ENCODE results near the gene PCDH9. TPM values are rescaled to one million over a fixed set of nuclear protein-coding genes. Genes with fewer than 3 reads are reported as not detected.

The PCDH9 gene
- total and polyA plus RNA-seq, 2 of the 4 experiments (the other 2 are of a cell fraction) = 2.2 to 10.2 TPM

- no peak overlapping the region for H2AK9ac ChIP-seq (replicated peaks; ENCODE audit: low read depth, low read length, poor library complexity)
- no peak overlapping the region for H3K56ac ChIP-seq (ENCODE audit: extremely low read depth, insufficient read depth, low read length)
- H4K20me1 ChIP-seq (ENCODE audit: insufficient read depth, low read length) = no peaks in the 10 kb centered on the region
- TF ChIP-seq USF2 (IDR thresholded peaks at IDR 0.05; ENCODE audit: low read depth, low read length) = no peak
- no peak for TF ChIP-seq SMC3 (IDR thresholded peaks at IDR 0.05; ENCODE audit: low read depth, low read length)
- TF ChIP-seq POLR2A (IDR thresholded peaks at IDR 0.05; ENCODE audit: low read depth, low read length) = no peak
- TF ChIP-seq BHLHE40 (IDR thresholded peaks at IDR 0.05; ENCODE audit: low read depth, low read length) = no peak
- TF ChIP-seq, protein P1, sequence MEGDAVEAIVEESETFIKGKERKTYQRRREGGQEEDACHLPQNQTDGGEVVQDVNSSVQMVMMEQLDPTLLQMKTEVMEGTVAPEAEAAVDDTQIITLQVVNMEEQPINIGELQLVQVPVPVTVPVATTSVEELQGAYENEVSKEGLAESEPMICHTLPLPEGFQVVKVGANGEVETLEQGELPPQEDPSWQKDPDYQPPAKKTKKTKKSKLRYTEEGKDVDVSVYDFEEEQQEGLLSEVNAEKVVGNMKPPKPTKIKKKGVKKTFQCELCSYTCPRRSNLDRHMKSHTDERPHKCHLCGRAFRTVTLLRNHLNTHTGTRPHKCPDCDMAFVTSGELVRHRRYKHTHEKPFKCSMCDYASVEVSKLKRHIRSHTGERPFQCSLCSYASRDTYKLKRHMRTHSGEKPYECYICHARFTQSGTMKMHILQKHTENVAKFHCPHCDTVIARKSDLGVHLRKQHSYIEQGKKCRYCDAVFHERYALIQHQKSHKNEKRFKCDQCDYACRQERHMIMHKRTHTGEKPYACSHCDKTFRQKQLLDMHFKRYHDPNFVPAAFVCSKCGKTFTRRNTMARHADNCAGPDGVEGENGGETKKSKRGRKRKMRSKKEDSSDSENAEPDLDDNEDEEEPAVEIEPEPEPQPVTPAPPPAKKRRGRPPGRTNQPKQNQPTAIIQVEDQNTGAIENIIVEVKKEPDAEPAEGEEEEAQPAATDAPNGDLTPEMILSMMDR (conservative IDR thresholded peaks at IDR 0.05; ENCODE audit: low read depth, low read length) = no peak
- TF ChIP-seq MXI1 (IDR thresholded peaks at IDR 0.05; ENCODE audit: borderline replicate concordance, low read depth, low read length) = no peak
- TF ChIP-seq CHD1 (IDR thresholded peaks at IDR 0.05; ENCODE audit: low read depth, low read length) = no peak
- no peak for TF ChIP-seq FOS (IDR thresholded peaks at IDR 0.05; ENCODE audit: low read depth, low read length)
- no peak for TF ChIP-seq RAD21 (IDR thresholded peaks at IDR 0.05; ENCODE audit: low read length)
- no peak for TF ChIP-seq MAFK (IDR thresholded peaks at IDR 0.05; ENCODE audit: low read depth, low read length)
- TF ChIP-seq CEBPB (IDR thresholded peaks at IDR 0.05; ENCODE audit: low read depth, low read length) = no peak
- TF ChIP-seq NFE2L2 (IDR thresholded peaks at IDR 0.05; ENCODE audit: low read depth, low read length) = no peak
- TF ChIP-seq ELK1 (IDR thresholded peaks at IDR 0.05; ENCODE audit: borderline replicate concordance, low read depth, low read length) = no peak
- TF ChIP-seq RCOR1 (IDR thresholded peaks at IDR 0.05; ENCODE audit: insufficient replicate concordance, low read length) = no peak
- no peak overlapping the region for H2BK5ac ChIP-seq (ENCODE audit: low read depth, low read length, poor library complexity, severe bottlenecking)
- no peak overlapping the region for H2AK5ac ChIP-seq (ENCODE audit: low read depth, low read length)
- H3K4me2 ChIP-seq (ENCODE audit: low read depth, low read length) = no peak overlapping the region
- H3K4me3 ChIP-seq (ENCODE audit: insufficient read depth, low read depth, low read length) = no peak overlapping the region
- no peak overlapping the region for H2AFZ ChIP-seq (replicated peaks; ENCODE audit: low read length, poor library complexity)
- H4K91ac ChIP-seq (ENCODE audit: insufficient read depth, low read depth, low read length) = no peak overlapping the region
- H3K9me3 ChIP-seq (ENCODE audit: control insufficient read depth, insufficient read depth, low read length) = no peaks in the 10 kb centered on the region; the same call in 1 of the 2 replicates
- no peak overlapping the region for H3K18ac ChIP-seq (ENCODE audit: low read depth, low read length)
- no peaks in the 10 kb centered on the region for H3K36me3 ChIP-seq (ENCODE audit: control insufficient read depth, insufficient read depth, low read length)
- no peak overlapping the region for H2BK15ac ChIP-seq (ENCODE audit: low read depth, low read length)
- no TSS peak for BruUV-seq (replicated peaks)
- no peak overlapping the region for H3K27ac ChIP-seq (ENCODE audit: insufficient read depth, low read length)
- no peak overlapping the region for H4K5ac ChIP-seq (ENCODE audit: low read depth, low read length)
- DNase-seq = no peak
- dilution Hi-C loops (cut with HindIII; ENCODE audit: low sequenced_read_pairs, unreplicated experiment) = no loop called here
- WGBS, 2 experiments (ENCODE audit: extremely low coverage in 2 of 2, insufficient read length in 1 of 2) = no CpG with 5 or more reads among the region's 4 CpGs
- no peak overlapping the region for H2BK20ac ChIP-seq (ENCODE audit: low read depth, low read length)
- ATAC-seq (ENCODE audit: low read depth) = no peak
- H3K4me1 ChIP-seq (ENCODE audit: control insufficient read depth, insufficient read depth, low read length) = no peaks in the 10 kb centered on the region
- no peaks in the 10 kb centered on the region for H3K79me1 ChIP-seq (ENCODE audit: low read depth in 1 of 2, low read length in 2 of 2)
- H3K9ac ChIP-seq (ENCODE audit: low read depth, low read length) = no peak overlapping the region
- ChIA-PET CTCF (interaction anchor here (1.2 kb wide), 1 partner anchor 9 kb away, joined by 3 read pairs; no protein-coding TSS in a partner anchor), POLR2A (ENCODE audit: unreplicated experiment) (no interaction called here)
- H3K4ac ChIP-seq (ENCODE audit: low read depth, low read length) = no peak overlapping the region
- H2BK120ac ChIP-seq (ENCODE audit: low read depth, low read length) = no peak overlapping the region
- in situ Hi-C loops (cut with MboI; ENCODE audit: low sequenced_read_pairs) = no loop called here
- H3K14ac ChIP-seq (replicated peaks; ENCODE audit: low read depth, low read length) = no peak overlapping the region
- no peaks in the 10 kb centered on the region for H3K27me3 ChIP-seq (ENCODE audit: control insufficient read depth, insufficient read depth, low read length)
- no peak overlapping the region for H3K23ac ChIP-seq (ENCODE audit: low read depth, low read length)
- intact Hi-C loops (cut with micrococcal nuclease) = no loop called here
- H3K9me1 ChIP-seq (ENCODE audit: insufficient read depth, low read length) = no peaks in the 10 kb centered on the region
- H4K8ac ChIP-seq (ENCODE audit: low read depth in 2 of 2, low read length in 2 of 2) = no peak overlapping the region
These were observed 602.6 kb downstream of the PCDH9 start for GRCh38 chr13:66627512-66627911.

Measured in IMR-90 (cell line).